Kidney epithelial cell (primary cell): ENCODE measurements around the gene ADCYAP1R1. TPM values are rescaled to one million over a fixed set of nuclear protein-coding genes. Genes with fewer than 3 reads are reported as not detected.

ENCODE experiments used
- DNase-seq: peaks from one replicate; pipeline ENCODE4 v3.0.0-alpha.2; 2010; ENCODE audit warnings: low read depth
- H3K27me3 ChIP-seq: 2 replicates; pipeline ENCODE4 v1.6.0; 2011; ENCODE audit warnings: low read length; ENCODE audit not compliant: control insufficient read depth, insufficient read depth
- H3K36me3 ChIP-seq: 2 replicates; pipeline ENCODE4 v1.5.1; 2011; ENCODE audit warnings: low read length; ENCODE audit not compliant: control insufficient read depth, insufficient read depth
- H3K4me3 ChIP-seq: 2 replicates; pipeline ENCODE4 v1.5.1; 2011; ENCODE audit warnings: low read depth, mild to moderate bottlenecking, control low read depth, low read length
- total RNA-seq: library from RNA; depleted of rRNA; stranded (reverse); fragments of >200 nt; gene quantifications from 2 replicates; pipeline ENCODE4 v1.2.3, GENCODE V29; 2015
- TF ChIP-seq, protein P1 (sequence below): IDR thresholded peaks from 2 replicates; pipeline ENCODE4 v1.5.1; 2011; ENCODE audit warnings: mild to moderate bottlenecking, moderate library complexity, low read length, control low read depth, inconsistent platforms; ENCODE audit not compliant: insufficient read depth, poor library complexity, severe bottlenecking

ADCYAP1R1 gene
- total RNA-seq, 1 donor from 2014 or later, result not detected

DNA sequence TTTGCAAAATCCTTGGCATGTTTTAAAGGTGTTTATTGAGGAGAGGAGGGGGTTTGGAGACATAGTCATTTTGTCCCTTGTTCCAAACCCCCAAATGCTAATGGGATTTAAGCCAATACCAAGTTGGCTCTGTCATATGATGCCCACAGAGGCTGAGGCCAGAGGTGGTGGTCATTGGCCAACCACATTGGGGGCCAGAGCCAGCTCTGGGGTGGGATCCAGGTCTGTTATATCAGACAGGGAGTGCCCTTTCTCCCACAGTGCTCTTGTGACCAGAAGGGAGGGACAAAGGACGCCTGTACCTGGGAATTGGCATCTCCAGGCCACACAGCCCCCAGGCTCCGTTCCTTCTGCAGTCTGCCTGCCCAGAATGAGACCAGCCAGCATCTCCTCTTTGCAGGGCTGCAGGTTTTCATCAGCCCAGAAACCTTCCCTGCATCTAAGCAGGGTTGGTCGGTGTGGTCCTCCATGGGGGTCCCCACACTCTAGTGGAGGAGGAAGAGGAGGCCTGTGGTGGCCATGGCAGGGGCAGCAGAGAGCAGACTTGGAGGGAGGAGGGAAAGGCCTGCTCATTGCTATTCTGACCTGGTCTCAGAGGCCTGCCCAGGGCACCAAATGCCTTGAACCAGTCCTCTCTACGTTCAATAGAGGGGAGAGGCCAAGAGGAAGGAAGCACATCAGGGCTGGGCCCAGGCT lies 17.9 kb downstream of the ADCYAP1R1 start:
- TF ChIP-seq, protein P1, sequence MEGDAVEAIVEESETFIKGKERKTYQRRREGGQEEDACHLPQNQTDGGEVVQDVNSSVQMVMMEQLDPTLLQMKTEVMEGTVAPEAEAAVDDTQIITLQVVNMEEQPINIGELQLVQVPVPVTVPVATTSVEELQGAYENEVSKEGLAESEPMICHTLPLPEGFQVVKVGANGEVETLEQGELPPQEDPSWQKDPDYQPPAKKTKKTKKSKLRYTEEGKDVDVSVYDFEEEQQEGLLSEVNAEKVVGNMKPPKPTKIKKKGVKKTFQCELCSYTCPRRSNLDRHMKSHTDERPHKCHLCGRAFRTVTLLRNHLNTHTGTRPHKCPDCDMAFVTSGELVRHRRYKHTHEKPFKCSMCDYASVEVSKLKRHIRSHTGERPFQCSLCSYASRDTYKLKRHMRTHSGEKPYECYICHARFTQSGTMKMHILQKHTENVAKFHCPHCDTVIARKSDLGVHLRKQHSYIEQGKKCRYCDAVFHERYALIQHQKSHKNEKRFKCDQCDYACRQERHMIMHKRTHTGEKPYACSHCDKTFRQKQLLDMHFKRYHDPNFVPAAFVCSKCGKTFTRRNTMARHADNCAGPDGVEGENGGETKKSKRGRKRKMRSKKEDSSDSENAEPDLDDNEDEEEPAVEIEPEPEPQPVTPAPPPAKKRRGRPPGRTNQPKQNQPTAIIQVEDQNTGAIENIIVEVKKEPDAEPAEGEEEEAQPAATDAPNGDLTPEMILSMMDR, result no peak
- DNase-seq, result no peak
- Histone ChIP-seq H3K4me3 (no peak overlapping the region), H3K36me3 (no peaks in the 10 kb centered on the region), H3K27me3 (no peaks in the 10 kb centered on the region)

DNA sequence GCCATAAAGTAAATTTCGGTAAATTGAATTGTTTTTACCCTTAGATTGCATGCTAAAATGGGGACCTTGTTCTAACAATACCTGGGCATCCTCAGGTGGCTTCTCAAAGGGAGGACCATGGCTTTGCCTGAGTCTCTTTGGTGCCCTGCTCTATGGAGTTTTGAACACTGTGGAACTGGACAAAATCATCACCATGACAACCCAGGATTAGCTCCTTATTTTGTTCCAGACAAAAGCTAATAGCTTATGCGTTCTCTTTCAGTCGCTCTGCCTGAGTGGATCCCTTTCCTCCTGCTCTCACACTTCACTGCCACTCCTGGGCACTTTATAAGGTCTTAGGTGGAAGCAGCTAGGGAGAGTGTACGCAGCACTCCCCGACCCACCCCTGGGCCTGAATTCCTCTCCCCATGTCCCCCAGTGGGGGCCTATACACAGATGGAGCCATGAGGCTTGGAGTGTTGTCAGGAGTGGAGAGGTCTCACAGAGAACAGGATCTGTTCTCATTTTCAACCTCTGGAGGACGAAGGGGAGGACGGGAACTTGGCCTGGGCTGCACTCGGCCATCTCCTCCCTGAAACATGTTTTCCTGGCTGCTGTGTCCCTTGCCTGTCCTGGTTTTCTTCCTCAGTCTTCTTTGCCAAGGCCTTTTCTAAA lies 19.0 kb downstream of the ADCYAP1R1 start:
- Histone ChIP-seq H3K36me3 (no peaks in the 10 kb centered on the region), H3K4me3 (no peak overlapping the region), H3K27me3 (no peaks in the 10 kb centered on the region)
- no peak for DNase-seq
- TF ChIP-seq, protein P1, result no peak

DNA sequence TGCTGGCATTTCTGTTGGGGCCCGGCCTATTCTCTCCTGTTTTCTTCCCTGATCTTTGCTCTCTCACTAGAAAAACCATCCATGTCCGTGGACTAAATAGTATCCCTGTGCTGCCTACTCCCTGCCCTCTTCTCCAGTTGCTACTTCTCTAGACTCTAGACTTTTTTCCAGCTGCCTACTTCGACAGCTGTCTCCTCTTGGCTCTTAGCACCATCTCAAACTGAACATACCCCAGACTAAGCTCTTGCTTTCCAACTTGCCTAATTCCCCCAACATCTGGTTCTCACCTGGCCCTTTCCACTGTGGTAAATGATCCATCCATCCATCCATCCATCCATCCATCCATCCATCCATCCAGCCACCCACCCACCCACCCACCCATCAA lies 19.5 kb downstream of the ADCYAP1R1 start:
- no peak for DNase-seq
- Histone ChIP-seq H3K4me3 (no peak overlapping the region), H3K27me3 (no peaks in the 10 kb centered on the region), H3K36me3 (no peaks in the 10 kb centered on the region)
- TF ChIP-seq, protein P1, result no peak

DNA sequence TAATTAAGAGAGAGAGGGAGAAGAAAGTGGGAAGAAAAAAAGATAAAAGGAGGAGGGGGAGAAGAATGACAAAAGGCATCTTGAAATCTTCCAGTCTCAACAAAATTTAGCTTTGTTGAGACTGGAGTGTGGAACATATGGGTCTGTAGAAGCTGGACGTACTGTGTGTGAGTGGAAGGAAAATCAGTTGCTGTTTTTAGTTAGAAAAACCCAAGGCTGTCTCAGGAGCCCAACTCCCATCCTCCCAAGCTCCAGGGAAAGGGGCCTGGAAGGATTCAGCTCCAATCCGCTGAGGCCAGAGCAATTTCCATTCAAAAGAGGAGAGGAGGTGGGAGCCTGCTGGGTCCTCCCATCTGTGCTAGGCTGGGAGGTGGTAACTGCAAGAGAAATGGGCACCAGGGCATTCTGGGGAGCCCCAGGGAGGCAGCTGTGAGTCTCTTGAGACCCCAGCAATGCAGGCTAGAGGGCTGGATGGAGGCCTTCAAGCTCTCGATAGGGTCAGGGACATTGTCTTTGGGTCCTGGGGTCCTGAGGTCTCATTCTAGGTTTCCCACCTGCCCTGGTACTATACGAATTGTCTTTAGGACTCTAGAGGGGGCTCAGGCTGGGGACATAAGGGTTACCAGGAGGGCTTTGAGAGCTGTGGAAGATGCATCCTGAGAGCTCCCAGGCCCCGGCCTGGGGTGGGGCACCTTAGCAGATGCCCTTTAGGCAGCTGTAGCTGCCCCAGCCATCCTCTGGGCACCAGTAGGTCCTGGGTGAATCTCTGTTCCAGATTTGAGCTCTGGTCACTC lies 21.4 kb downstream of the ADCYAP1R1 start:
- TF ChIP-seq, protein P1, result no peak
- no peaks in the 10 kb centered on the region for H3K36me3 ChIP-seq
- no peaks in the 10 kb centered on the region for H3K27me3 ChIP-seq
- H3K4me3 ChIP-seq, result no peak overlapping the region
- DNase-seq, result no peak

DNA sequence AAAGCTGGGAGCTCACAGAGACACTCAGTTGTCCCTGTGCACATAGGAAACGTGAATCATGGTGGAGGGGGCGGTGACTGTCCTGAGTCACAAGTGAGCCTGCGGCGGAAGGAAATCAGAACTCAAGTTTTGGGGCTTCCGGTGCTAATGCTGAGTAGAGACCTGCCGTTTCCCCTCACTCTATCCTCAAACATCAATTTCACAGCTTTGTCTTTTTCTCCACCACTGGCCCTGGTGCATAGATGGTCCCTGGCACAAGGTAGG lies 21.9 kb downstream of the ADCYAP1R1 start:
- Histone ChIP-seq H3K4me3 (no peak overlapping the region), H3K36me3 (no peaks in the 10 kb centered on the region), H3K27me3 (no peaks in the 10 kb centered on the region)
- TF ChIP-seq, protein P1, result no peak
- DNase-seq, result no peak
